KOPT-K1 (cell line): Measurements from ENCODE around the gene PDE6G.
"Not testable (repeated sequence)": the region's sequence is repeated elsewhere in the genome, so short reads cannot be mapped to it uniquely, and the experiment has no call there.

Experiments used
- H3K27ac ChIP-seq: fragments of 200-600 bp; sonication (generic); 2 replicates; pipeline ENCODE4 v1.5.1; 2016; ENCODE audit warnings: antibody characterized with exemption, mild to moderate bottlenecking, low read depth, low read length; ENCODE audit not compliant: poor library complexity, severe bottlenecking
- H3K36me3 ChIP-seq: fragments of 200-600 bp; sonication (generic); 2 replicates; pipeline ENCODE4 v1.5.1; 2017; ENCODE audit warnings: antibody characterized with exemption, mild to moderate bottlenecking, low read length, moderate library complexity; ENCODE audit not compliant: insufficient read depth
- H3K9me3 ChIP-seq: fragments of 200-600 bp; sonication (generic); 2 replicates; pipeline ENCODE4 v1.5.1; 2017; ENCODE audit warnings: antibody characterized with exemption, low read length, mild to moderate bottlenecking; ENCODE audit not compliant: insufficient read depth, poor library complexity, severe bottlenecking

PDE6G gene

GRCh38 chr17:81638683-81639082 is 17.7 kb downstream of the PDE6G start:
- no peak overlapping the region for H3K27ac ChIP-seq
- no peaks in the 10 kb centered on the region for H3K36me3 ChIP-seq
- H3K9me3 ChIP-seq: no peaks in the 10 kb centered on the region

- no peaks in the 10 kb centered on the region for H3K9me3 ChIP-seq
- H3K27ac ChIP-seq: peak within 1 kb of the TSS; percentile 74
- H3K36me3 ChIP-seq: peaks cover 4% of the 10 kb centered on the region
These were observed 19.6 kb downstream of the PDE6G start, which contains the start of the genes NPLOC4 and TSPAN10 for GRCh38 chr17:81636505-81637288. Gene NPLOC4 (minus strand): TSS chr17:81637112. CDS start chr17:81636930, 182 bp downstream. Gene TSPAN10 (plus strand): TSS chr17:81637196. CDS start chr17:81642413, 5,217 bp downstream.

- Histone ChIP-seq H3K27ac (peak overlapping the region; percentile 74), H3K36me3 (peaks cover 8% of the 10 kb centered on the region)
These were observed 20.3 kb downstream of the PDE6G start for GRCh38 chr17:81635973-81636504.

GRCh38 chr17:81635431-81635830 is 20.9 kb downstream of the PDE6G start:
- no peak overlapping the region for H3K27ac ChIP-seq
- no peaks in the 10 kb centered on the region for H3K9me3 ChIP-seq
- peaks cover 12% of the 10 kb centered on the region for H3K36me3 ChIP-seq

More at GRCh38 chr17:81635973-81636504, 20.3 kb downstream of the PDE6G start:
- H3K9me3 ChIP-seq: no peaks in the 10 kb centered on the region

GRCh38 chr17:81631482-81631881 is 24.9 kb downstream of the PDE6G start:
- Histone ChIP-seq H3K9me3 (no peaks in the 10 kb centered on the region), H3K36me3 (peaks cover 51% of the 10 kb centered on the region), H3K27ac (no peak overlapping the region)

- Histone ChIP-seq H3K9me3 (no peaks in the 10 kb centered on the region), H3K36me3 (peaks cover 63% of the 10 kb centered on the region), H3K27ac (no peak overlapping the region)
These were observed 26.1 kb downstream of the PDE6G start for GRCh38 chr17:81630274-81630673.

GRCh38 chr17:81621494-81622130 is 34.7 kb downstream of the PDE6G start:
- H3K36me3 ChIP-seq: peaks cover 90% of the 10 kb centered on the region
- no peak overlapping the region for H3K27ac ChIP-seq
- no peaks in the 10 kb centered on the region for H3K9me3 ChIP-seq

- H3K36me3 ChIP-seq: peaks cover 88% of the 10 kb centered on the region
- H3K27ac ChIP-seq: not testable (repeated sequence)
These were observed 38.0 kb downstream of the PDE6G start for GRCh38 chr17:81618307-81618706.

GRCh38 chr17:81616877-81617276 is 39.5 kb downstream of the PDE6G start:
- Histone ChIP-seq H3K27ac (no peak overlapping the region), H3K9me3 (no peaks in the 10 kb centered on the region), H3K36me3 (peaks cover 88% of the 10 kb centered on the region)

More at GRCh38 chr17:81618307-81618706, 38.0 kb downstream of the PDE6G start:
- H3K9me3 ChIP-seq: not testable (repeated sequence)

GRCh38 chr17:81615401-81615930 is 40.9 kb downstream of the PDE6G start:
- Histone ChIP-seq H3K27ac (no peak overlapping the region), H3K9me3 (no peaks in the 10 kb centered on the region), H3K36me3 (peaks cover 86% of the 10 kb centered on the region)

- Histone ChIP-seq H3K27ac (no peak overlapping the region), H3K36me3 (peaks cover 96% of the 10 kb centered on the region), H3K9me3 (no peaks in the 10 kb centered on the region)
These were observed 44.0 kb downstream of the PDE6G start for GRCh38 chr17:81612172-81612970.

- Histone ChIP-seq H3K9me3 (no peaks in the 10 kb centered on the region), H3K27ac (no peak overlapping the region), H3K36me3 (peaks cover 96% of the 10 kb centered on the region)
These were observed 46.6 kb downstream of the PDE6G start for GRCh38 chr17:81609541-81610311.

GRCh38 chr17:81608605-81609004 is 47.7 kb downstream of the PDE6G start:
- H3K36me3 ChIP-seq: peaks cover 96% of the 10 kb centered on the region
- H3K9me3 ChIP-seq: no peaks in the 10 kb centered on the region
- no peak overlapping the region for H3K27ac ChIP-seq

- Histone ChIP-seq H3K36me3 (peaks cover 96% of the 10 kb centered on the region), H3K9me3 (no peaks in the 10 kb centered on the region), H3K27ac (no peak overlapping the region)
These were observed 48.3 kb downstream of the PDE6G start for GRCh38 chr17:81608082-81608481.
